ENCODE data around the gene GRHPR.

DNA sequence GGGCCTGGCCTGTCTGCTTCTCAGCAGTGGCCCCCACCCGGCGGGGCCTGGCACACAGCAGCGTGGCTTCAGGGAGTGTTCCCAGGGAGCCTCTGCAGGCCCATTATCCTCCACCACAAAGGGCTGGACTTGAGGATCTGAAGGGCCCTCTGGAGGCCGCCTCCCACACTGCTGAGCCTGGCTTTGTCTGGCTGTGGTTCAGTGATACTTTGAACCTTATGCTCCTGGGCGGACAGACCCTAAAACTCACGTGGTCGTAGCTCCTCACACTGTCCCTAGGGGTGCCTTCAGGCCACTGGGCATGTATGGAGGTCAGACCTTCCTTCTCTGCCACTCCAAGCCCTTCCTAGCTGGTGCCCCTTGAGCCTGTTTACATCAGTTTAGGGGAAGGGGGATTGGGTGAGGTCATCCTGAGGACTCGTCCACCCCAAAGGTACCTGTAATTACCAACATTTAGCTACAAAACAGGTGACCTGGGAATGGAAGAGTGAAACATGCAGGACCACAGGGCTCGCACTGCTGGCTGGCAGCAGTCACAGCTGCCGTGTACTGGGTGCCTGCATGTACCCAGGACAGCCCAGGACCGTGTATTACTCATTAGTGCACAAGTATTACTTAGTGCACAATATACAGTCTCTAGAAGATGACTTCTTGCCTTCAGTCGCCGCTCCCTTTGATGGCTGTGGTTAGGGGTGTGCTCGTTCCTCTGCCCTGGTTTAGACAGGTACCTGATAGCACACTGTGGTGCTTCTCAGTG, 8.5 kb downstream of the GRHPR start:
- no peak; the same call in 1 of the 2 replicates for TF ChIP-seq POLR2A (IDR thresholded peaks at IDR 0.05; ENCODE audit: low read depth, low read length)
- no peak for TF ChIP-seq SPI1 (IDR thresholded peaks at IDR 0.05; ENCODE audit: low read depth, low read length)
- TF ChIP-seq TAF1 (IDR thresholded peaks at IDR 0.05; ENCODE audit: low read depth, low read length): no peak
- TF ChIP-seq POLR2AphosphoS5 (IDR thresholded peaks at IDR 0.05; ENCODE audit: low read depth, low read length): no peak; the same call in none of the 2 replicates
- TF ChIP-seq POU2F2 (IDR thresholded peaks at IDR 0.05; ENCODE audit: low read depth, low read length): no peak
- TF ChIP-seq PAX5 (IDR thresholded peaks at IDR 0.05; ENCODE audit: insufficient read depth, low read length, severe bottlenecking): no peak

Data from GM12891 (cell line).